Hepatocyte (in vitro differentiated cells): Measurements from ENCODE around the gene BEAN1.

Experiments used
- EZH2 ChIP-seq: fragments of 200-600 bp; sonication (generic); IDR thresholded peaks from 2 replicates; pipeline ENCODE4 v1.6.1; 2016; ENCODE audit warnings: antibody characterized with exemption, mild to moderate bottlenecking, borderline replicate concordance
- EZH2phosphoT487 ChIP-seq: fragments of 200-600 bp; sonication (generic); IDR thresholded peaks from one replicate; pipeline ENCODE4 v1.6.1; 2018; ENCODE audit warnings: antibody characterized with exemption, mild to moderate bottlenecking, low read depth, moderate library complexity; ENCODE audit not compliant: unreplicated experiment, severe bottlenecking
- TF ChIP-seq, protein P1 (sequence below): fragments of 200-600 bp; sonication (generic); IDR thresholded peaks from 2 replicates; pipeline ENCODE4 v1.5.1; 2016; ENCODE audit warnings: antibody characterized with exemption, mild to moderate bottlenecking; ENCODE audit not compliant: poor library complexity

DNA sequence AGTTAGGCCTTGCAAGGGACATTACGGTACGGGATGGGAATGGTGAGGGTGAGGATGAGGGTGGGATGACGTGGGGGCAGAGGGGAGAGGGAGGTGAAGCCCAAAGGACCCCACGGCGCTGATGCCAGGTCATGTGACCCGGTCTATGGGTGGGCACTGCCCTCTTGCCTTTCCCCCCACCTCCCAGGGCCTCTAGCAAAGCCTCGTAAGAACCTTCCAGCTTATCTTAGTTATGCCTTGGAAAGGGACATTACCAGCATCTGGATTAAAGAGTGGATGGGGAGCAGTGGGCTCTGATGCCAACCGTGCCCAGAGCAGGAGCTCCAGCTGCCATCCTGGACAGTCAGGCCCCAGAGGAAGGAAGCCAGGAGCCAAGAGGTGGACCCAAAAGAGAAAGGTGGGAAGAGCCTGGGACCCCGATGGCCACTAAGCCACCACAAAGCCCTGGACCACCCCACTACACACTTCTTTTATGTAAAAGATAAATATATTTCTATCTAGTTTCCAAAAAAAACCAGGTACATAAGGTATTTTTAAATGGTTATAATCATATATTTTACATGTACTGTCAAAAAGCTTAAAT is 81.9 kb downstream of the BEAN1 start:
- TF ChIP-seq, protein P1, sequence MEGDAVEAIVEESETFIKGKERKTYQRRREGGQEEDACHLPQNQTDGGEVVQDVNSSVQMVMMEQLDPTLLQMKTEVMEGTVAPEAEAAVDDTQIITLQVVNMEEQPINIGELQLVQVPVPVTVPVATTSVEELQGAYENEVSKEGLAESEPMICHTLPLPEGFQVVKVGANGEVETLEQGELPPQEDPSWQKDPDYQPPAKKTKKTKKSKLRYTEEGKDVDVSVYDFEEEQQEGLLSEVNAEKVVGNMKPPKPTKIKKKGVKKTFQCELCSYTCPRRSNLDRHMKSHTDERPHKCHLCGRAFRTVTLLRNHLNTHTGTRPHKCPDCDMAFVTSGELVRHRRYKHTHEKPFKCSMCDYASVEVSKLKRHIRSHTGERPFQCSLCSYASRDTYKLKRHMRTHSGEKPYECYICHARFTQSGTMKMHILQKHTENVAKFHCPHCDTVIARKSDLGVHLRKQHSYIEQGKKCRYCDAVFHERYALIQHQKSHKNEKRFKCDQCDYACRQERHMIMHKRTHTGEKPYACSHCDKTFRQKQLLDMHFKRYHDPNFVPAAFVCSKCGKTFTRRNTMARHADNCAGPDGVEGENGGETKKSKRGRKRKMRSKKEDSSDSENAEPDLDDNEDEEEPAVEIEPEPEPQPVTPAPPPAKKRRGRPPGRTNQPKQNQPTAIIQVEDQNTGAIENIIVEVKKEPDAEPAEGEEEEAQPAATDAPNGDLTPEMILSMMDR, result no peak
- TF ChIP-seq EZH2phosphoT487, result no peak
- TF ChIP-seq EZH2, result no peak
